ENCODE data around the gene CCDC85C. TPM values are rescaled to one million over a fixed set of nuclear protein-coding genes. Genes with fewer than 3 reads are reported as not detected.

Gene CCDC85C
- total RNA-seq, 2 experiments from 2014 or later: 11.3 to 12.7 TPM

DNA sequence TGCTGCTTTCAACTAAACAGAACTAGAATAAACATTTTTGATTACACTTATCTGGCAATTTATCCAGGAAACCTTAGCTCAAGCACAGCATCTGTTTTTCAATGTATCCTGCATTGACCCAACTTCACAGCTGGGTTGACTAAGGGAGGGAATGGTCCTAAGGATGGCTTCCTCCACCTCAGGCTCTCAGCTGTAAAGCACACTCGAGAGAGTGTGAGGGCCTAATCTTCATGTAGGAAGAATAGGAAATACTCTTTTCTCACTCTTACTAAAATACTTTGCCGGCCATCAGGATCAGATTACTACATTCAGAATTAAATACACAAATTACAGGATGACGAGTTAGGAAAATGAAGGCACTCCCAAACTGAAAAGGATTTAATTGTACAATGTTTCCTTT lies 130.5 kb downstream of the CCDC85C start:
- Mint-ChIP-seq H3K4me1 (ENCODE audit: low read depth) (peaks cover 44% of the 10 kb centered on the region), H3K27me3 (ENCODE audit: low read depth) (no peaks in the 10 kb centered on the region), H3K36me3 (ENCODE audit: low read depth) (no peaks in the 10 kb centered on the region), H3K9me3 (no peaks in the 10 kb centered on the region), H3K4me3 (no peak overlapping the region), H3K27ac (no peak overlapping the region)
- CTCF ChIA-PET: interaction anchor here (0.6 kb wide), 1 partner anchor 458 kb away, joined by 3 read pairs; no protein-coding TSS in a partner anchor
- intact Hi-C loops (cut with micrococcal nuclease): no loop called here
- no peak for DNase-seq

DNA sequence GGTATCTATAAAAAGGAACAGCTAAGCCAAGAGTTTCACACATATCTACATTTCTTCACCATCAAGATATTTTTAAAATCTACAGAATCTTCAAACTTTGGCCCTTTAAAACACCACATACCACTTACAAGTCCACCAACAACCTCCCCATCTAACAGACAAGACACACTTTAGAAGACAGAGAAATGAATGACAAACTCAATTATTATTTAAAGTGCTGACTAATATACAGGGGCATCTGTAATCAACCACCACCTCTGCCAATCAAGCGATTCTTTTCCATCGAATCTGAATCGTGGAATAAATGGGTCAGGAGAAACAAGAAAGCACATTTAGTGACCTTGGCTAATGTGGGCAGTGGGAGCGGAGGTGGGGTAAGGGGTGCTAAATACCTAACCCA lies 131.1 kb downstream of the CCDC85C start:
- Mint-ChIP-seq H3K27ac (no peak overlapping the region), H3K9me3 (no peaks in the 10 kb centered on the region), H3K4me3 (no peak overlapping the region), H3K27me3 (ENCODE audit: low read depth) (no peaks in the 10 kb centered on the region), H3K4me1 (ENCODE audit: low read depth) (peaks cover 42% of the 10 kb centered on the region), H3K36me3 (ENCODE audit: low read depth) (no peaks in the 10 kb centered on the region)
- CTCF ChIA-PET: interaction anchor here (0.6 kb wide), 1 partner anchor 459 kb away, joined by 3 read pairs; no protein-coding TSS in a partner anchor
- intact Hi-C loops (cut with micrococcal nuclease): no loop called here
- DNase-seq: no peak

DNA sequence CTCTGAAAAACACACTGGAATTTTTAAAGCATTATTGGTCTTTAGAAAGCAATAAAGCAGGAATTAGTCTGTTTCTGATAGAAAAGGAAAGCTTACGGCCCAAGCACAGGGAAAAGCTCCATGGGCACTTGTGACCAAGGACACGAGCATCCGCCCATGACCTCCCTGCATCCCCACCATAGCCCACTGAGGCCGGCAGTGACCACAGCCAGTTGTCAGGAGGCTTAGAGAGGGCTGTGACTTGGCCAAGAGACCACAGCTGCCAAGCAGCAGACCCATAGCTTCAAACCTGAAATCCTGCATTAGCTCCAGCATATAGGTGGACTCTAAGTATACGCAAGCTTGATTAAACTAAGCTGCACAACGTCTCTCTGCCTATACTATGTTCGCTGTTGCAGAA lies 132.3 kb downstream of the CCDC85C start:
- no peak overlapping the region for H3K27ac Mint-ChIP-seq

DNA sequence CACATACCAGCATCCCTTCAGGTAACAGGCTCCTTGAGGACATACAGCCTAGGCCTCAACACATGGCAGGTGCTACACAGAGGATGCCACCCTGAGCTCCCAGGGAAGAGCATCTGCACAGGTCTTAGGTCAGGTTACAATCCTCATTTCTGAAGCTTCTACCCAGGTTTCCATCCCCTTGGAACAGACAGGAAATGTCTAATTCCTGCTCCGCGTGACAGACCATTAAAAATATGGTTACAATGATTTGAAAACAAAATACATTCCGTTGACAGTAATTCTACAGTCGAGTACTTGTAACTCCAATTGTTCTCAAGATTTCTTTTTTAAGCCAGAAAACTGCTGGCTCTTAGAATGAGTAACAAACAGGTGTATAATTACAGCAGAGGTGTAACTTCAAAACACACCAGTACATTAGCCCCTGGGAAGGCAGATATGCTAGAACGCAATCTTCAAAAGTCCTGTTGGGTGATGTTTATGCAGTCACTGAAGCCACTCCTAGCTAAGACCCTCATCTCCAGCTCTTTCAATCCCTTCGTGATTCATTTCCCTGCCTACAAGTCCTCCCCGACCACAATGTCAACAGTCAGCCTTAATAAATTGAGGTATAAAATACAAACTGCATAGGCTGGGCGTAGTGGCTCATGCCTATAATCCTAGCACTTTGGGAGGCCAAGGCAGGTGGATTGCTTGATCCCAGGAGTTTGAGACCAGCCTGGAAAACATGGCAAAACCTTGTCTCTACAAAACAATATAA lies 135.0 kb downstream of the CCDC85C start:
- Mint-ChIP-seq H3K27ac (no peak overlapping the region), H3K4me1 (ENCODE audit: low read depth) (peaks cover 35% of the 10 kb centered on the region), H3K36me3 (ENCODE audit: low read depth) (no peaks in the 10 kb centered on the region), H3K27me3 (ENCODE audit: low read depth) (no peaks in the 10 kb centered on the region), H3K9me3 (no peaks in the 10 kb centered on the region), H3K4me3 (no peak overlapping the region)
- CTCF ChIA-PET: no interaction called here
- intact Hi-C loops (cut with micrococcal nuclease): no loop called here
- DNase-seq: no peak

More for the DNA sequence above, 132.3 kb downstream of the CCDC85C start:
- Mint-ChIP-seq H3K36me3 (ENCODE audit: low read depth) (no peaks in the 10 kb centered on the region), H3K4me3 (no peak overlapping the region), H3K4me1 (ENCODE audit: low read depth) (peaks cover 40% of the 10 kb centered on the region), H3K9me3 (no peaks in the 10 kb centered on the region), H3K27me3 (ENCODE audit: low read depth) (no peaks in the 10 kb centered on the region)
- intact Hi-C loops (cut with micrococcal nuclease): no loop called here
- no peak for DNase-seq
- CTCF ChIA-PET: interaction anchor here (0.5 to 1.1 kb wide), 2 partner anchors 76 to 78 kb away, joined by 3 to 6 read pairs; no protein-coding TSS in a partner anchor

DNA sequence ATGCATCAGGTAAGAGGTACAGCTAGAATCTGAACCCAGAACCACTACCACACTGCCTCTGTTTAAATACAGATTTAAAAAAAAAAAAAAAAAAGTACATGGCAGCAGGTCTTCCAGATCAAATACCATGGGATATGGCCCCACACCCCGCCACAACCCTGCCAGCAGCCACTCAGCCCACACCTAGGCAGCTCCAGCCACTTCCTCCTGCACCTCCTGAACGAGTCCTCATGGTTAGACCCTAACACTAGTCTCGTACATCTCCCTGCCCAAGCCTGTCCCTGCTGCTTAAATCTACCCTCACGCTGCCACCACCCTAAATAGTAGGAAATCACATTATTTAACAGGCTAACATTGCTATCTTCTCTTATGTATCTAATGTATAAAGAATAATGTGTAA lies 135.9 kb downstream of the CCDC85C start:
- DNase-seq: no peak
- H3K4me3 Mint-ChIP-seq: no peak overlapping the region
- H3K27me3 Mint-ChIP-seq (ENCODE audit: low read depth): no peaks in the 10 kb centered on the region
- no peak overlapping the region for H3K27ac Mint-ChIP-seq
- H3K36me3 Mint-ChIP-seq (ENCODE audit: low read depth): peaks cover 5% of the 10 kb centered on the region
- CTCF ChIA-PET: interaction anchor here (0.7 kb wide), 1 partner anchor 205 kb away, joined by 5 read pairs; no protein-coding TSS in a partner anchor
- H3K4me1 Mint-ChIP-seq (ENCODE audit: low read depth): peaks cover 33% of the 10 kb centered on the region
- intact Hi-C loops (cut with micrococcal nuclease): no loop called here
- no peaks in the 10 kb centered on the region for H3K9me3 Mint-ChIP-seq

DNA sequence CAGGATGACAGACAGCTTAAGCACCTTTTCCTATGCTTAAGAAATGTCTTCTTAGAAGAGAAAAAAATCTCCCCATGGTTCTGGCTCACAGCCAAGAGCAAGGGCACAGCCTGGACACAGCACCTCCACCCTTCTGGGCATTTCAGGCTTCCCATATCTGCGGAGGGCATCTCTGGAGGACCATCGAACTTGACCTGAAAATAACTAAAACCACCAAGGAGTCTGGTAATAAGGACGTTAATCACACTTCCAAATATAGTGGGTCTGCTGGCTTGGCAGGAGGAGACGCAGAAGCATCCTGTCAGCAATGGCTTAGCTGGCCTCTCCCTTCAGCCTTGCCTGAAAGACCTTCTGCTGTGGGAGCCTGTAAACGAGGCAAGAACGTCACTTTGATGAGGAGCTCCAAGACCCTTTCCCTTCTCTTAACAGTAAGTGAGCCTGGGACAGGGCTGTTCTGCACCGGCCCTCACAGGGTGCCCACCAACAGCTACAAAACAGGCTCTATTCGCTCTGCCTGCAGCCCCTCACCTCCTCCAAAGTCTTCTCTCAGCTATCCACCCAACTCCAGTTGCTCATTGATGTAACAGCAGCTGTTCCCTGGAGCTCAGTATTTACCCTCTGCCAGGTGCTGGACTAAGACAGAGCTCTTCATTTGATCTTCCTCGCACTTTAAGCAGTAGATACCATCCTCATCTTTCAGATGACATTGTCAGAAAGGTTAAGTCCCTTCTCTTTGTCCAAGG lies 136.5 kb downstream of the CCDC85C start:
- no peak overlapping the region for H3K4me3 Mint-ChIP-seq
- intact Hi-C loops (cut with micrococcal nuclease): no loop called here
- H3K36me3 Mint-ChIP-seq (ENCODE audit: low read depth): peaks cover 6% of the 10 kb centered on the region
- H3K27me3 Mint-ChIP-seq (ENCODE audit: low read depth): no peaks in the 10 kb centered on the region
- no peak for DNase-seq
- H3K4me1 Mint-ChIP-seq (ENCODE audit: low read depth): peaks cover 30% of the 10 kb centered on the region
- CTCF ChIA-PET: interaction anchor here (0.7 kb wide), 1 partner anchor 205 kb away, joined by 5 read pairs; no protein-coding TSS in a partner anchor
- H3K9me3 Mint-ChIP-seq: no peaks in the 10 kb centered on the region
- H3K27ac Mint-ChIP-seq: no peak overlapping the region

DNA sequence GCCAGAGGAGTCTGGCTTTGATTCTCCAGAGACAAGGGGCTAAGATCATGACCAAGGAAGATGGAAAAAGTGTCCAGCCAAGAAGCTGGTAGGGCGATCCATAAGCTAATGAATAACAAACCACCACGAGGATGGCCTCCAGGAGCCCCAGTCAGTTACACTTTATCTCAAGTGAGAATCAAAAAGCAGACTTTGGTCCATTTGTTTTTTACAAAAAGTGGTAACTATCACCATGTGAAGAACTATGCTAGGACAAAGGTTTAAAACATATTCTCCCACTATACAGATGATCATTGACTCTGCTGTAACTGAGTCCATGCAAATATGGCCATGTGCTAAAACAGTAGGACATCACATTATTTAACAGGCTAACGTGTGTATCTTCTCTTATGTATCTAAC lies 137.2 kb downstream of the CCDC85C start:
- DNase-seq: no peak
- intact Hi-C loops (cut with micrococcal nuclease): no loop called here
- H3K4me1 Mint-ChIP-seq (ENCODE audit: low read depth): peaks cover 29% of the 10 kb centered on the region
- no peak overlapping the region for H3K4me3 Mint-ChIP-seq
- H3K27me3 Mint-ChIP-seq (ENCODE audit: low read depth): no peaks in the 10 kb centered on the region
- no peaks in the 10 kb centered on the region for H3K9me3 Mint-ChIP-seq
- no peak overlapping the region for H3K27ac Mint-ChIP-seq
- peaks cover 13% of the 10 kb centered on the region for H3K36me3 Mint-ChIP-seq (ENCODE audit: low read depth)
- CTCF ChIA-PET: no interaction called here

DNA sequence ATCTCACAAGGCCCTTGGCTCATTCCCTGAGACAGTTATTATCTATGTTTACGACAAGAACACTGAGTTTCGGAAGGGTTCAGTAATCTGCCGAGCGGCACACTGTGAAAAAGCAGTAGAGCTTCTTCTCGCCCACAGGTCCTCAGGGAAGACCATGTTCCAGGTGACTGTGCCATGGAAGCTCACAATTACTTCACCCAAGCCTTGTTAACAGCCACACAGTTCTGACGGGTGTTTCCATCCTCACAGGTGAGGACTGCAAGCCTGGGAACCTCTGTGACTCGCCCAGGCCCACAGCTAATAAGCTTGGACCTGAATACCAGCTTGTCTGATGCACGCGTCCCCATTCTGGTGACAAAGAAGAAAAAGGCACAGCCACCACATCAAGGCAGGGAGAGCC lies 138.7 kb downstream of the CCDC85C start:
- DNase-seq: no peak
- Mint-ChIP-seq H3K27ac (no peak overlapping the region), H3K9me3 (no peaks in the 10 kb centered on the region), H3K36me3 (ENCODE audit: low read depth) (peaks cover 18% of the 10 kb centered on the region), H3K4me3 (no peak overlapping the region), H3K27me3 (ENCODE audit: low read depth) (no peaks in the 10 kb centered on the region), H3K4me1 (ENCODE audit: low read depth) (peaks cover 22% of the 10 kb centered on the region)
- CTCF ChIA-PET: interaction anchor here (1.0 to 1.8 kb wide), 3 partner anchors 12 to 72 kb away, joined by 3 to 5 read pairs (median 3); no protein-coding TSS in a partner anchor
- intact Hi-C loops (cut with micrococcal nuclease): no loop called here

DNA sequence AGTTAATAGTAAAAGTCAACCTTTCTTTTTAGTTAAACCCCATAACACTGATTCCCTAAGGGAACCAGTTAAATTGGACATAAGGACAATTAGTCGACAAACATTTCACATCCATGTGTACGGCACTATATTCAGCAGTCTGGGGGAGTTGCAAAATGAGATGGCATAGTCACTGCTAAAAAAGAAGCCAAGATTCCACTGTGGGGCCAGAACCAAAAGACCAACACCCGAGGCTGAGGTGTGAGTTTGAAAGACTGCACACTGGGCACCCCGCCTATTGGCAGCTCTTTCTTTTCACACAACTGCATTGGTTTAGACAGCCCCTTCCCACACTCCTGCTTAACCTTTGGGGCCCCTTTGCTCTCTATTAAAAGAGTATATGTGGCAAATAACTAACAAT lies 140.0 kb downstream of the CCDC85C start:
- intact Hi-C loops (cut with micrococcal nuclease): no loop called here
- Mint-ChIP-seq H3K9me3 (no peaks in the 10 kb centered on the region), H3K27me3 (ENCODE audit: low read depth) (no peaks in the 10 kb centered on the region), H3K4me1 (ENCODE audit: low read depth) (peaks cover 11% of the 10 kb centered on the region), H3K4me3 (no peak overlapping the region), H3K36me3 (ENCODE audit: low read depth) (peaks cover 19% of the 10 kb centered on the region), H3K27ac (no peak overlapping the region)
- CTCF ChIA-PET: interaction anchor here (1.8 kb wide), 1 partner anchor 71 kb away, joined by 5 read pairs; no protein-coding TSS in a partner anchor
- no peak for DNase-seq

DNA sequence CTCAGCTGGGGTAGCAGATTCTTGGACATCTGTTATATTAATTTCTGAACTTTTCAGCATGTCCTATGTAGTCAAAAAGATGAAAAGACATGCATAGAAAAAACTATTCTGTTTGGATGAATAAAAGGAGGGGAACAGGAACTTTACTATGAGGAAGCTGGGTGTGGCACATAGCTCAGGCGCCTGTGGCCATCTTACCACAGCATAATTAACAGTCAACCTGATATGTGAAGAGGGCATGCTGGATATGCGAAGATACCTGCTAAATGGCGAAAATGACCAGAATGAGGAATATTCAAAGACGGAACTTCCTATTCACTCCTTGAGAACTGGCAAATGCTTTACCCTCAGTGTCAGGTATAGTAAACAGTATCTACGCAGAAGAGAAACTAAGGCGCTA lies 141.8 kb downstream of the CCDC85C start:
- no peaks in the 10 kb centered on the region for H3K9me3 Mint-ChIP-seq
- CTCF ChIA-PET: no interaction called here

DNA sequence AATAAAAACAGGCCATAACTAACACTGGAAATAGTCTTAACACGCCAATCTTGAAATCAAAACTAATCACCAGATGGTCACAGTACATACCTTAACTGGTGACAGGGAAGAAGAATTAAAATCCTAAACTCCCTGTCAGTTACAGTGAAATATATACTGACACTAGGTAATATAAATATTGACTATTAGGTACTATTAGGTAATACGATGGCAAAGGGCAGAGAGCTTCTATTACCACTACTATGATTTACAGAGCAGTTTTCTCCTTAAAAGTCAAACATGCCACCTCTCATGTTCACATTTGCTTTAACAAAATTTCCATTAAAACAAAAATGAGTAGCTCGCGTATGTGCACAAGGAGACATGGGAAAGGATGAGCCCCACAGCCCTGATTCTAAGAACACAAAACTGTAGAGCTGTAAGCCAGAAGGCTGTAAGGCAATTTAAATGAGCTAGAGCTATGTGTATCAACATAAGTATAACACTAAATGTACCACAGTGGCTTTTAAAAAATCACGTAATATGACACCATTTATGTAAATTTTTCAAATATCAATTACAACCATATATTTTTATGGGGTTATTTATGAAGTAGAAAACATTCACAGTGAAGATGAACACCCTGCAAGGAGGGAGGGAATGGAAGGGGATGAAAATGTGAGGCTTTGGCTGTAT lies 142.5 kb downstream of the CCDC85C start:
- Mint-ChIP-seq H3K4me3 (no peak overlapping the region), H3K27me3 (ENCODE audit: low read depth) (no peaks in the 10 kb centered on the region), H3K4me1 (ENCODE audit: low read depth) (no peaks in the 10 kb centered on the region), H3K9me3 (no peaks in the 10 kb centered on the region), H3K27ac (no peak overlapping the region), H3K36me3 (ENCODE audit: low read depth) (peaks cover 27% of the 10 kb centered on the region)
- CTCF ChIA-PET: no interaction called here
- intact Hi-C loops (cut with micrococcal nuclease): no loop called here
- DNase-seq: no peak

More for the DNA sequence above, 141.8 kb downstream of the CCDC85C start:
- no peak overlapping the region for H3K4me3 Mint-ChIP-seq
- peaks cover 21% of the 10 kb centered on the region for H3K36me3 Mint-ChIP-seq (ENCODE audit: low read depth)
- no peaks in the 10 kb centered on the region for H3K27me3 Mint-ChIP-seq (ENCODE audit: low read depth)
- no peak for DNase-seq
- no peak overlapping the region for H3K27ac Mint-ChIP-seq
- no peaks in the 10 kb centered on the region for H3K4me1 Mint-ChIP-seq (ENCODE audit: low read depth)
- intact Hi-C loops (cut with micrococcal nuclease): no loop called here

DNA sequence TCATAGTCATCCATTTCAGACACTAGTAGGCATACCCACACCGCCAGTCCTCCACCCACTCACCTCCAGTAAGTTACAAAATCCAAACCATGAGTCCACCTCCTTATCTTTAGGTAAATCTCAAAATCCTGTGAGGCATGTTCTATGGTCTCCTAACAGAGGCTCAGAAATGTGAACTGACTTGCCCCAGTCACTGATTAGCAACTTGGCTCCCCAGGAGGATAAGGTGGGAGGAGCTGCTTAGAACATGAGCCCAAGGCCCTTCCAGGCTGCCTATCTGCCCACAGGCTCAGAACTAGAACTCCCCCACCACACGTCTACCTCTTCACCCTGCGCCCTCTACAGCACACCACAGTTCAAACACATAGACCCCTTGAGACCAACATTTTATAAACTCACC lies 143.2 kb downstream of the CCDC85C start:
- no peaks in the 10 kb centered on the region for H3K9me3 Mint-ChIP-seq
- intact Hi-C loops (cut with micrococcal nuclease): no loop called here
- peaks cover 27% of the 10 kb centered on the region for H3K36me3 Mint-ChIP-seq (ENCODE audit: low read depth)
- DNase-seq: no peak
- CTCF ChIA-PET: no interaction called here
- H3K27ac Mint-ChIP-seq: no peak overlapping the region
- H3K27me3 Mint-ChIP-seq (ENCODE audit: low read depth): no peaks in the 10 kb centered on the region
- no peaks in the 10 kb centered on the region for H3K4me1 Mint-ChIP-seq (ENCODE audit: low read depth)
- no peak overlapping the region for H3K4me3 Mint-ChIP-seq

Data from activated naive CD4-positive, alpha-beta T cell treated with anti-CD3 and anti-CD28 coated beads for 36 hours (primary cell).